D721Med (cell line): Measurements from ENCODE around the gene KRT86.

Experiments
- DNase-seq: peaks from one replicate; pipeline ENCODE4 v3.0.0; 2011; ENCODE audit warnings: low spot score; ENCODE audit not compliant: insufficient read length
- FAIRE-seq: peaks from 2 replicates; lab custom pipeline; 2011; peaks lifted over from hg19 to GRCh38; lab: Jason Lieb, UNC
- CTCF ChIP-seq: IDR thresholded peaks from 2 replicates; pipeline ENCODE4 v1.5.1; 2012; ENCODE audit warnings: mild to moderate bottlenecking, control low read depth; ENCODE audit not compliant: insufficient read depth; ENCODE audit errors: missing control alignments

KRT86 gene

GRCh38 chr12:52230364-52231281 lies 43.8 kb upstream of the KRT86 start:
- DNase-seq (no peak), FAIRE-seq (no peak)
- no peak for TF ChIP-seq CTCF

DNA sequence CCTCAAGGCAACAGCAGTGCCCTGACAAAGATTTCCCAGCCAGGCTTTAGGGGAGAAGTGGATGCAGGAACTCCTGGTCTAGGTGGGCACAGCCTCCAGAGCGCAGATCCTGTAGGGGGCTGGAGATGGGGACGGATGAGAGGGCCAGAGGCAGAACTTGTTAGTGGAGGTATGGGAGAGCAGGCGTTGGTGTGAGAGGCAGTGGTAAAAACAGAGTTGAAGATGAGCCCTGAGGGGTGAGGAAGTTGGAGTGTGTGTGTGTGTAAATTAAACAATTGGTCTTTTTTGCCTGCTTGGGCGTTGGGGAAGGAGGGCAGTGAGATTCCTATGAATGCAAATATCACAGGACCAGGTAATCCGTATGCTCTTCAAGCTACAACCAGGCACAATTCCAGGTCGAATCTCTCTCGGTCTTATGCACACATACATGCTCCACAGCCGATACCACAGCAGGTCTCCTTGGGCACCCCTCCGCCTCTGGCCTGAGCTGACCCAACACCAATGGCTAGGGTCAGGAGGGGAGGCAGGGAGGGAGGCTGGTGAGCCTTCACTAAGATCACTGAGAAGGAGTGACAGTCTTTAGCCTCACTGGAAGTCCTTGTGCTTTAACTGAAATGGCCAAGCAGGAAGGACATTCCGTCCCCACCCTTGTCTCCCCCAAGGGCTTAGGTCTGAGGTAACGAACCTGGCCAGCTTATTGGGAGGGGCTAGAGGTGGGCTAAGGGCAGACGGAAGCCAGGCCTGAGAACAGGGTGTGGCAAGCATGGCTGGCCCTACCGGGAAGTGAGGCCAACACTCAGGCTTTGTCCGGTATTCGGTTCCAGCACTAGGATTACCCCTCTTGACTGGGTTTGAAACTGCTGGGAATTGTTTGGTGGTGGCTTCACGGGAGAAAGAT lies 42.9 kb upstream of the KRT86 start:
- no peak for DNase-seq
- FAIRE-seq, result no peak
- no peak for TF ChIP-seq CTCF

DNA sequence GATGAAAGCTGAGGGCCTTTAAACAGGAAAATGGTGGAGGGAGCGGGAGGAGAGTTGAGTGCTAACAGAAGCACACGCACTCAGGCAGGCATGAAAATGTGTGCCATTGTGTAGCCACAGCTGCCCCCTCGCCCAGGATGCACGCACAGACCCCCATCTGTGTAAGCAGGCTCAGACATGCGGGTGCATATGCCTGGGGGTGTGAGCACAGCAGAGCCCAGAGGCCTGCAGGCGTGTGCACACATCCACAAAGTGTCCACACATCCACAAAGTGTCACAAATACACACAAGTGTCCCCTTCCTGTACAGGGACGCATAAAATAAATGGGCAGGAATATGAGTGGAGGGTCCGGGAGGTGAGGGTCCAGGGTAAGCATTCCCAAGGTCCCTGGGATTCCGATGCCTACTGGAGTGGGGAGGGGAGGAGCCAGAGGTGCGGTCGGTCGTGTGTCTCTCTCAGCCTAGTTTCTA lies 42.2 kb upstream of the KRT86 start:
- FAIRE-seq, result no peak
- no peak for DNase-seq
- no peak for TF ChIP-seq CTCF

GRCh38 chr12:52232674-52233461 lies 41.6 kb upstream of the KRT86 start, which contains the start of gene KRT7:
Gene KRT7, plus strand, starts transcription at chr12:52233243. Its CDS starts 54 bp downstream, at chr12:52233297.
- no peak for FAIRE-seq
- no peak for TF ChIP-seq CTCF
- DNase-seq, result no peak

DNA sequence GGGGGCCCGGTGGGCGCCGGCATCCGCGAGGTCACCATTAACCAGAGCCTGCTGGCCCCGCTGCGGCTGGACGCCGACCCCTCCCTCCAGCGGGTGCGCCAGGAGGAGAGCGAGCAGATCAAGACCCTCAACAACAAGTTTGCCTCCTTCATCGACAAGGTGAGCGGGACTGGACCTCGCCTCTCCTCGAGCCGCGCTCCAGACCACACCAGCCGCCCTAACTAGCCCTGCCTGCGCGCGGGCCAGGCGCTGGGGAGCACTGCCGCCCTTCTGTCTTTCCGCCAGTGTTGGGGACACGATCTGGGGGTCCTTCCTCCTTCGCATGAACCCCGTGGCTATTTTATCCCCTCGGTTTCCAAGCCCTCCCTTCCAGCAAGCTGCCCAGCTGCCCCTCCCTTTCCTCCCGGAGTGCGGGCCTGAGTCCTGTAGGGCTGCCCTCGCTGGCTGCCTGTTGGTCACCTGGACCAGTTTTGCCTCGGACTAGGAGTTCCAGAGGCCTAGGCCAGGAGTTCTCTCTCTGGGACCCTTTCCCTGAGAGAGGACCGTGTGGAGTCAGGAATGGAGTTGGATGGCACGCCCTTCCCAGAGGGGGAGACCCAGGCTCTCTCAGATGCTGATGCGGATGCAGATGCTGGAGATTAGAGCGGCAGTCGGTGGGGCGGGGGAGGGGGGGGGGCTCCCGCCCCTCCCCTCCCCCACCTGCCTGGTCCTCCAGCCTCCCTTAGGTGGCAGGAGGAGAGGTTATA lies 40.8 kb upstream of the KRT86 start:
- FAIRE-seq (no peak), DNase-seq (no peak)
- TF ChIP-seq CTCF, result no peak

DNA sequence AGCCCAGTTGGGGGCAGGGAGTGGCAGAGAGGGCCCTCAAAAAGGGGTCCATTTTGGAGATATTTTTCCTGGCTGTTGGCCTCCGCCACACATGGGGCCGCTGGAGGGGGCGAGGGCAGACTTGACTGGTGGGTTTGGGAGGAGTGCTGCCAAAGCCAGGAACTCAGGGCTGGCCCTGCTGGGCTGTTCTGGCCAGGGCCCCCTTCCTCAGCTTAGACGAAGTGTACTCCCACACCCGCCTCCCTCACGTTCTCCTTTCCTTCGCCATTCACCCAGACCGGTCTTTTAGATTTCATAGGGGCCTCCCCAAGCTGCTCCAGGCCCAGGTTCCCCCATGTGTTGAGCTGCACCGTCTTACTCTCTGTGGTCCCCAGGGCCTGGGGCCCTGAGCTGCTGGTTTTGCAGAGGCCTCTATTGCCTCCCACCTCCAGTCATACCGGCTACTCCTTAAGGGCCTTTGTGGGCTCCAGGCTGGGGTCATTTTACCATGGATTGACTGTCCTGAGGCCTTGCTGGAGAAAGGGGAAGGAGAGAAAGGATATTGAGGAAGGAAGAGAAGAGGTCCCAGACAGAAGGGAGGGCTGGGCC lies 40.1 kb upstream of the KRT86 start:
- no peak for TF ChIP-seq CTCF
- FAIRE-seq (no peak), DNase-seq (no peak)
